ENCODE data around the gene AIFM3.
A peak's percentile ranks its signal among the peaks of the same experiment; 100 is the strongest.

AIFM3 gene

GRCh38 chr22:21009638-21010425, 42.8 kb downstream of the AIFM3 start:
- no peak for DNase-seq

- no peak for DNase-seq
Measured at GRCh38 chr22:21010426-21011113, 43.5 kb downstream of the AIFM3 start.

GRCh38 chr22:21012446-21013407, 45.7 kb downstream of the AIFM3 start:
- DNase-seq = no peak

DNA sequence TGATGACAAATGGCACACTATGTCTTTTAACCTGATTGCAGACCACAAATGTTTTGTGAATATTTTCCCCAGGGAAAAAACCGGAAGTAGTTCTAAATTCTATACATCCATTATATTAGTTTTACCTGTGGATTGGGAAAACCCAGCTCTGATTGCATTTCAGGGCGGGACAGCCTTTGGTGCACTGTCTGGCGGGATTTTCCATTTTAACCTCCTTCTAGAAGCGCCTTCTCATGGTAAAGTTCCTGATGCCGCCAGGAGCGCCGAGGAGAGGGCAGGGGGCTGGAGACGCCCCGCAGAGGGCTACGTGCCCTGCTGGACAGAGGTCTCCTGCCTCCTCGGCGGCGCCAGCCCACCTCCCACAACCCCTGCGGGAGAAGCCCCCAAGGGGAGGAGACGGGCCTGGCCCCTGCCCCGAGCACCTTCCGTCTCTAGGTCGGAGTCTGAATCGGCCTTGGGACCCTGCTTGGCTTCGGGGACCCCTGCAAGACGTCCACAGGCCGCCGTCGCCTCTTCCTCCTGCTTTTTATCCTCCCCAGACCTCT, 46.7 kb downstream of the AIFM3 start:
- no peak for DNase-seq

- DNase-seq = peak; percentile 77
Measured at GRCh38 chr22:21014202-21014725, 47.2 kb downstream of the AIFM3 start.

DNA sequence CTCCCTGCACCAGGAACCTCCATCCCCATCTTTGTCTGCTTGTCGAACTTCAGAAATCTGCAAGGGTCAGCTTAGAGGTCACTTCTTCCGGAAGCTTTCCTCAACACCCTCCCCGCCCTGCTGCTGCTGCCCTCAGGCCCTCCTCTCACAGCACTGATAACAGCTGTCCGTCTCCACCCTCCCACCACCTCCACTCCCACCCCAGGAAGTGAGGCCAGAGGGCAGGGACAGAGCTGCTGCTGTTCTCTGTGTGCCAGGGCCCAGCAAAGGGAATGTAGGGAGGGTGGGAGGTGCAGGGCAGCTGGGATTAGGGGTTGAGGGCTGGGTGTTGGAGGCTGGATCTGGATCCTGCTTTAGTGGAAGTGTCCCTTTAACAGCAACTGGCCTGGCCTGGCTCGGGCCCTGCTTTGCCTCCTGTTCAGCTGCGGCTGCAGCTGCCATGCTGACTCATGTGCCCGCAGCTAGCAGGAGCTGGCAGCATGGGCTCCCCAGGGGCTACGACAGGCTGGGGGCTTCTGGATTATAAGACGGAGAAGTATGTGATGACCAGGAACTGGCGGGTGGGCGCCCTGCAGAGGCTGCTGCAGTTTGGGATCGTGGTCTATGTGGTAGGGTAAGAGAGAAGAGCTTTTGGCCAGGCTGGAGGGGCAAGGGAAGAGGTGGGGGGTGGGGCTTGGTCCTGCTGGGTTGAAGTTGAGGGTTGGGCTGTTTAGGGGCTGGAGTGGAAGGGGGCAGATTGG, 47.8 kb downstream of the AIFM3 start, which contains the start of gene P2RX6:
Gene P2RX6, plus strand, starts transcription at position 440 of the 740 bp plus-strand sequence. Its CDS starts 10 bp downstream, at position 450.
- no peak for DNase-seq

DNA sequence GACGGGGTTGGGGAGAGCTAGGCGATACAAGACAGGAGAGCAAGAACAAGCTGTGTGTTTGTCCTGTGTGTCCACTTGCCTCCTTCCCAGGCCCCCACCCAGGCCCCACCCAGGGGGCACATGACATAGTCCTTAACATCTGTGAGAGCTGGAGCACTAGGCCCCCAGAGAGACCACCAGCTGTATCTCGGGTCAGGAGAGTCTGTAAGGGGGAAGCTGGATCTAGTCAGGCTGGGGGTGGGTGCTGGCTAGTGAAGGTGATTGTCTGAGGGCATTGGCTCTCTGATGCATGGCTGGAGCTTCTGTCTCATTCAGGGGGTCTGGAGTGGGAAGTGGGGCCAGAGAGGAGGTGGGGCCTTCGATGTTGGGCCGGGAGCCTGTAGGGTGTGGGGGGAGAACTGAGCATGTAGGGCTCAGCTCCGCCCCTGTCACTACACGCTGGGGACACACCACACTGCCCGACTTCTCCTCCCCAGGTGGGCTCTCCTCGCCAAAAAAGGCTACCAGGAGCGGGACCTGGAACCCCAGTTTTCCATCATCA, 48.5 kb downstream of the AIFM3 start:
- no peak for DNase-seq

DNA sequence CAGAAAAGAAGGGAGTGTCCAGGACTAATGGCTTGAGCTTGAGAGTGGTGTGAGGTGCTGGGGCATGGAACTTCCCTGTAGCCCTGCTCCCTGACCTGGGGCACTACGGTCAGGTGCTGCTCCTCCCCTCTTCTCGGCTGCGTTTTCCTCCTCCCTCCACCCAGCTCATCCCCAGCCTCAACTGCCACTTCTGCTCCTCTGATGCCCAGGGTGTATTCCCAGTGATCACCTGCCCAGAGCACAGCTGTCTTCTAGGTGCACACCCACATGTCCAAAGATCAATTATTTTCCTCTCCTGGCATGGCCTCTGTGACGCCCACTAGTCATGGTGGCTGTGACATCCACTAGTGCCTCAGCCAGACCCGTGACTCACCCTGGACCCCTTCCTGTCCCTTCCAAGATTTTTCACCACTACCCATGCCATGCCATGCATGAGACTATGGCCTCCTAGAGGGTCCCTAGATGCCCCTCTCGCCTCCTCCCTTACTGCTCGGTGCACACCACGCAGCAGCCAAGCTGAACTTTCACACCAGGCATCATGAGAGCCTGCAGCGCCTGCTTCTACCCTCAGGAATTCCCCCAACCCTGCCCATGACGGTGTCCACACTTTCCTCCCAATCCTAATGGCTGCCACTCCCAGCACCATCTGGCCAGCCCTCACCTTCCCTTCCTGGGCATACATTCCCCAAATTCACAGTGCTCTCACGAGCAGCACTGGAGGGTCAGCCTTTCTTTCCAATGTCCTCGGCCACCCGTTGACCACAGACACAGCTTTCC, 49.8 kb downstream of the AIFM3 start:
- no peak for DNase-seq

GRCh38 chr22:21018314-21018713, 51.3 kb downstream of the AIFM3 start:
- no peak for DNase-seq

- no peak for DNase-seq
Measured at GRCh38 chr22:21020802-21021429, 53.9 kb downstream of the AIFM3 start.

DNA sequence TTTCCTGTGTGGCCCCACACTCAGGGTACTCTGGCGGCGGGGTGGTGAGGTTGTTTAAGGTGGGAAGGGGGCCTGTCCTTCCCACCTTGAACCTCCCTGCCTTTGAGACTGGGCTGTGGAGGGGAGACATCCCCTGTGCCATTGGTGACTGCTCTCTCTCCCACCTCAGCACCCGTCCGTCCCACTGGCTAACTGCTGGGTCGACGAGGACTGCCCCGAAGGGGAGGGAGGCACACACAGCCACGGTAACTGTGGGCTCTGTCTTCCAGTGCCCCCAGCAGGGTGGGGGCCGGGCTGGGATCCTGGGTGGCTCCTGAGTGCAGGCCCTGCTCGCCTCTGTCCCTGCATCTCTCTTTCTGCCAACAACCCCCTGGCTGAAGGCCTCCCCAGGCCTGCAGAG, 55.5 kb downstream of the AIFM3 start:
- DNase-seq = no peak

- no peak for DNase-seq
Measured at GRCh38 chr22:21022955-21023614, 56.0 kb downstream of the AIFM3 start.

- DNase-seq = no peak
Measured at GRCh38 chr22:21025266-21025665, 58.2 kb downstream of the AIFM3 start.

- no peak for DNase-seq
Measured at GRCh38 chr22:21025763-21026755, 59.0 kb downstream of the AIFM3 start.

- no peak for DNase-seq
Measured at GRCh38 chr22:21026783-21027692, 60.0 kb downstream of the AIFM3 start.

- no peak for DNase-seq
Measured at GRCh38 chr22:21028277-21029251, 61.5 kb downstream of the AIFM3 start.

Data from hippocampal formation (tissue), 2 donors.